Measurements from ENCODE around the gene DMC1. TPM values are rescaled to one million over a fixed set of nuclear protein-coding genes. Genes with fewer than 3 reads are reported as not detected.
A peak's percentile ranks its signal among the peaks of the same experiment; 100 is the strongest.
"Not testable (repeated sequence)": the region's sequence is repeated elsewhere in the genome, so short reads cannot be mapped to it uniquely, and the experiment has no call there.

Gene DMC1
- total RNA-seq, 1 donor from 2014 or later = 1.1 TPM

DNA sequence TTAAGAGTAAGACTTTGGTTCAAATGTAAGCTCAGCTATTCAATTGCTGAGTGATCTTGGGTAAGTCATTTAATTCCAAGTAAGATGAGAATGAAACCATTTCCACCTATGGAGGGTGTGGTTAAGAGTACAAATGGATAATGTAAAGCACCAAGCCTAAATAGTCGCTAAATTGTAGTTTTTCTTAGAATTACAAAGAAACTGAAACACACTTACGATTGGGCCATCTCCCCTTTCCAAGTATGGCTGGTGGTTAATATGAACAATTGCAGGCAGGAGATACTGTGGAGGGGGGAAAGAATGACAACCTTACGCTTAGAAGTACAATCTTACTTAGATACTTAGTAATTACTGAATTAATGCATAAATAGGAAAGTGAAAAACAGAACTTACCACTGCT lies 72.1 kb downstream of the DMC1 start:
- no peak for ATAC-seq

- no peak for ATAC-seq
Observed at GRCh38 chr22:38494939-38495338, 75.0 kb downstream of the DMC1 start.

GRCh38 chr22:38494498-38494897 lies 75.5 kb downstream of the DMC1 start:
- ATAC-seq = no peak

GRCh38 chr22:38491707-38492348 lies 78.2 kb downstream of the DMC1 start:
- no peak for ATAC-seq

DNA sequence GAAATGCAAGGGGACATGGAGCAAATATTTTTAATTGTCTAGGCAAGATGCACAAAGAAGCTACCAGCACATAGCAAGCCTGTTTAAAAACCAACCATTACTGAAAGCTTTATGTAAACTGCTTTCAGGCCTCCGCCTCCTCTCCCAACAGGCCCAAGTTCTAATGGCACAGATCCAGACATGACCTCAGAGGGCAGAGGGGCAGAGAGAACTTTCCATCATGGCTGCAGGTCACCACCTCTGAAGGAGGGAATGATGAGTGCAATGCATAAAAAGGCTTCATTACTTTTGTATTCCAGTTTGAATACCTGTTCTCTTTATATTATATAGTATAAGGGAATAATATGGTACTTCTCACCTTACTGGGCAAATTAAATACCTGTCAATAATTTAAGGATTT lies 79.1 kb downstream of the DMC1 start:
- no peak for ATAC-seq

- no peak for ATAC-seq
Observed at GRCh38 chr22:38490475-38490874, 79.5 kb downstream of the DMC1 start.

- ATAC-seq = no peak
Observed at GRCh38 chr22:38489561-38490145, 80.3 kb downstream of the DMC1 start.

- ATAC-seq = no peak
Observed at GRCh38 chr22:38489142-38489541, 80.8 kb downstream of the DMC1 start.

DNA sequence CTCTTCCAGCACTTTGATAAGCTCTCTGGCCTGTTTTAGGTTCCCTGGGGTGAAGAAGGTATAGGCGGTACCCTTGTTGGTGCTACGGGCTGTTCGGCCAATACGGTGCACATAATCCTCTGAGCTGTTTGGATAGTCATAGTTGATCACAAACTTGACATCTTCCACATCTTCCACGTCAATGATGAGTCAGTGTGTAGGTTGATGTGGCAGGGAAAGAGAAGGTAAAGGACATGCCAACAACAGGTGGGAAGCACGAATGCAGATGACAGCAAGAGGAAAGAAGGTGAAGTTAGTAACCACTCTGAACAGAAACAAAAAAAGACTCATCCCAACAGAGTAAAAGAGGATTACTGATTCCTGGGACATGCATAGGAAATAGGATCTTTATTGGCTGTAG lies 82.0 kb downstream of the DMC1 start:
- peak; percentile 34 for ATAC-seq

GRCh38 chr22:38485783-38486182 lies 84.2 kb downstream of the DMC1 start:
- ATAC-seq = peak; percentile 5

DNA sequence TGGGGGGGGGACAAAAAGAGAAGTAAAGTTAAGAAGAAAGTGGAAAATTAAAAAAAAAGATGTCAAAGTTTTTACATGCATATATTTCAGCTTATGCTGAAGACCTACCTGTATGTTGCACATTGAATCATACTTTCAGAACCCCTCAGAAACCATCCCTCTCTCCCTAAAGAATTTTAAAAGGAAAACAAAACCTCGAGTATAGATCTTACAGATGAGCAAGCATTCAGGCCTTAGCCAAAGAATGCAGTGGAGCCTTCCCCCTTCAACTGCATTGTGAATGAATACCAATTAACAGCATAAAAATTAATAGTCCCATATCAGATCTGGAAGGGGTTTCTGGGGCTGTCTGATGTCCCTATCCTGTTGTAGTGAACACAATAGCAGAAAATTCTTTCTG lies 85.7 kb downstream of the DMC1 start:
- ATAC-seq = no peak

DNA sequence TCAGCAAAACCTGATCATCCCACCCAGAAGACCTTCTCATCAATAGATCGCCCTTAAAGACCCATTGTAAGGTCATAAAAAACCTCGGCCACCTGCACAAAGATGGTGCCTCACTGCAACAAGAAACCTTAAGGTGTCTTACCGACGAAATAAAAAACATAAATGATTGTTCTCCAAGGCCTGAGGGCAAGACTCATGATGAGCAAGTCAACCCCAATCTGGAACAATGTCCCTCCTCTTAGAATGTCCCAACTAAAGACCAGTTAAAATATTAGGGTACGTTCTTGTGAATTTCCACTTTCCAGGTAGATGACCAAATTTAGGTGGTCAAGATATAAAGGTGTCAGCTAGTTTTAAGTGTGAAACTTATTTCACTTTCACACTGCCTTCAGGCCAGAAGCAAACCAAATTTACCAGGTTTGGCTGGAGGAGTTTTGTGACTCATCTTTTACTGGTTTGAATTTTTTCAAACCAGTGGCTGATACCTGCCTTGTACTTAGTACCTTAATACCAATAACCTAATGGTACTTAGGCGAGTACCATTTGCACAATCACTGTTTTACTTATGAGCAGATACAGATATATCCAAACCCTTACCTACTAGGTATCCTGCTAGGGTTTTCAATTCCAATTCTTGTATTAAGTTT lies 87.2 kb downstream of the DMC1 start:
- ATAC-seq = no peak

DNA sequence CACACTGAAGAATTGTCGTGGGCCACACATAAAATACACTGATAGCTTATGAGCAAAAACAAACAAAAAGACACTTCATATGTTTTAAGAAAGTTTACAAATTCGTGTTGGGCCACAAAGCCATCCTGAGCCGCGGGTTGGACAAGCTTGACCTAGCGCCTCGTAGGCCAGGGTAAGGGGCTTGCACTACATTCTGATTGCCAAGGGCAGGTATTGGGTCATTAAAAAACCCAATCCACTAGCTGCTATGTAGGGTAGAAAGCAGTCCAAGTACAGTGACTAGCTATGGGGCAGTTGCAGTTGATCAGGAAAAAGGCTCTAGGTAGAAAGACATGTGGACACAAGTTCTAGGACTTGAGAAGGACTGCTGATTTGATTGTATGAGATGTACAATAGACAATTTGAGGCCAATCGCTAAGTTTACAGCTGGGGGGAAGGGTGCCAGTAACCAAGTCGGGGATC lies 88.1 kb downstream of the DMC1 start:
- no peak for ATAC-seq

GRCh38 chr22:38481162-38481870 lies 88.7 kb downstream of the DMC1 start:
- ATAC-seq = peak; percentile 15

DNA sequence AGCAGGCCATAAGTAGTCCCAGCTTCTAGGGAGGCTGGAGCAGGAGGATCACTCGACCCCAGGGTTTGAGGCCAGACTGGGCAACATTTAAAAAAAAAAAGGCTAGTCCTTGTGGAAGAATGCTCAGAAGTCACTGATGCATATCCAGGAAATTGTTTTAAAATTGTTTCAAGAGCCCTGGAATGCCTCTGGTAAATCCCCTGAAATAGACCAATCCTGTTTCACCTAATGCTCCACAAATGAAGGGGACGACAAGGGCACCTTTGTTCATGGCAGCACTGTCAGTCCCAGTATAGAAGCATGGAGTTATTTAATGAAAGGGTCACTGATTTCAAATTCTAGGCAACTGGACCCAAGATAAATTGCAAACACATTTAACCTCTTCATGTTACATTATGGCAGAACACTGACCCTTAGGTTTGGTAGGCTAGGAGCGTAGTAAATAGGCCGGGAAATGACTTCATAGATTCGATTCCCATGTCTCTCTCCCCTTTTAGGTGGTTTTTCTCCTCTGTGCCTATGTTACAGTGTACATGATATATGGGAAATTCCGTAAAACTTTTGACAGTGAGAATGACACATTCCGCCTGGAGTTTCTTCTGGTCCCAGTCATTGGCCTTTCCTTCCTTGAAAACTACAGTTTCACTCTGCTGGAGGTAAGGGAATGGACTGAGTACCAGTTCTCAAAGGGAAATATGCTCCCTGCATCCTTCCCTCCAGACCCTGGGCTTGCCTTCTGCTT lies 90.7 kb downstream of the DMC1 start:
- ATAC-seq = peak; percentile 4

- ATAC-seq = peak; percentile 19
Observed at GRCh38 chr22:38477585-38477984, 92.4 kb downstream of the DMC1 start.

DNA sequence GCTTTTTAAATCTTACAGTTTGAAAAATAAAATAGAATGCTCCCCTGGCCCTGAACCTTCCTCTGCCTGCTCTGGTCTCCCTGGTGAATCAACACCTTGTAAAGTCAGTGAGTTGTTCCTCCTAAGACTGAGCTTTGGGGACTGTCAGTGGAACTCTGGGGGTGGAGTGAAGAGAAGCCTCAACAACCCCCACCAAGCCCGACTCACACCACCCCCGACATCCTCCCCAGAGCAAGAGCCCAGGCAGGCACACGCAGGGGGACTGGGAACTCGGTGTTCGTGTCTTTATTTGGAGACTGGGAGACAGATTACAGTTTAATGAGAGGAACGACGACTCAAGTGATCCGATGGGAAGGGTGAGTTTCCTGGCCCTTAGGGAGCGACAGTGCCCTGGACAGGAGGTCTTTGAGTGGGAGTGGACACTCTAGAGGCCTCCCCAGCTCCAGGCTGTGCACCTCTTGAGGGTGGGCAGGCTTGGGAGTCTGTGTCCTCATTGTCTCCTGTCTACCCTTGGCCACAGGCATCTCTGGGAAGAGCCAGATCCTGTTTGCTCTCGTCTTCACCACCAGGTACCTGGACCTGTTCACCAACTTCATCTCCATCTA lies 95.9 kb downstream of the DMC1 start:
- ATAC-seq = no peak

- ATAC-seq = no peak
Observed at GRCh38 chr22:38471237-38471636, 98.7 kb downstream of the DMC1 start.

- ATAC-seq = not testable (repeated sequence)
Observed at GRCh38 chr22:38470179-38470578, 99.8 kb downstream of the DMC1 start.

DNA sequence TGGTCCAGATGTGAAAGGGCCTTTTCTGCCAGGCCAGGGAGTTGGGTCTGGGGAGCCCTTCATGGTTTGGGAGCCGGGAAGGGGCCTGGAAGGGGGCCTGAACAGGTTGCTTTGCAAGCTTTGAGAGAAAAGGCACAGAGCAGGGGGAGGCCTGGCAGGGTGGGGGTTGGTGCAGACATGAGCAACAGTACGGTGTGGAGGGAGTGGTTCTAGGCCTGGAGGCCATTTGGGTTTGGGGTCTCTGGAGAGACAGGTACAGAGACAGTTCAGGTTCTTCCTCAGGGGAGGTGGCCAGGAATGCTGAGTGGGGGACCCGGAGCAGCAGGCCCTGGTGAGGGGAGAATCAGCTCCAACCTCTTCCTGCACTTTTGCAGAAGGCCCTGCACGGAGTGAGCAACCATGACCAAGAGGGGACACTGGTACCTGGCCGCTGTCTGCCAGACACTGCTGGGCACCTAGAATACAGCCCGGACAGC lies 100.6 kb downstream of the DMC1 start:
- no peak for ATAC-seq
